ENCODE measurements around the gene PRSS36.

Gene PRSS36

DNA sequence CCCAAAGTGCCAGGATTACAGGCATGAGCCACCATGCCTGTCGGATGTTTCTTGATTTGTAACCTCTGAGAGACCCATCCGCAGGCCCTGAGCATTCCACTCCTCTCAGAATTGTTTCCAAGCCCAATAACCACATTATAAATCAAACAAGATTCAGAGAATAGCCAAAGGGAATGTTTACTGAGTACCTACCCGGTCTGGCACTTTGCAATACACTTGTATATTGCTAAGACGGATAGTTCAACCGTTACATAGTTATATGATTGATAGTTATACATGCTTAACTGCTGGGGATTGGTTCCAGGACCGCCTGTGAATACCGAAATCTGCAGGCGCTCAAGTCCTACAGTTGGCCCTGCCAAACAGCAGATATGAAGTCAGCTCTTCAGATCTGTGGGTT lies 35.4 kb downstream of the PRSS36 start:
- Mint-ChIP-seq H3K36me3 (ENCODE audit: low read depth) (peaks cover 27% of the 10 kb centered on the region), H3K27me3 (ENCODE audit: low read depth) (no peaks in the 10 kb centered on the region), H3K4me3 (peak overlapping the region; percentile 10 to 44 (median 23)), H3K4me1 (peaks cover 12% of the 10 kb centered on the region), H3K9me3 (no peaks in the 10 kb centered on the region), H3K27ac (peak overlapping the region in 2 of 3 experiments; percentile 31 to 74)
- TF ChIP-seq, protein P1, sequence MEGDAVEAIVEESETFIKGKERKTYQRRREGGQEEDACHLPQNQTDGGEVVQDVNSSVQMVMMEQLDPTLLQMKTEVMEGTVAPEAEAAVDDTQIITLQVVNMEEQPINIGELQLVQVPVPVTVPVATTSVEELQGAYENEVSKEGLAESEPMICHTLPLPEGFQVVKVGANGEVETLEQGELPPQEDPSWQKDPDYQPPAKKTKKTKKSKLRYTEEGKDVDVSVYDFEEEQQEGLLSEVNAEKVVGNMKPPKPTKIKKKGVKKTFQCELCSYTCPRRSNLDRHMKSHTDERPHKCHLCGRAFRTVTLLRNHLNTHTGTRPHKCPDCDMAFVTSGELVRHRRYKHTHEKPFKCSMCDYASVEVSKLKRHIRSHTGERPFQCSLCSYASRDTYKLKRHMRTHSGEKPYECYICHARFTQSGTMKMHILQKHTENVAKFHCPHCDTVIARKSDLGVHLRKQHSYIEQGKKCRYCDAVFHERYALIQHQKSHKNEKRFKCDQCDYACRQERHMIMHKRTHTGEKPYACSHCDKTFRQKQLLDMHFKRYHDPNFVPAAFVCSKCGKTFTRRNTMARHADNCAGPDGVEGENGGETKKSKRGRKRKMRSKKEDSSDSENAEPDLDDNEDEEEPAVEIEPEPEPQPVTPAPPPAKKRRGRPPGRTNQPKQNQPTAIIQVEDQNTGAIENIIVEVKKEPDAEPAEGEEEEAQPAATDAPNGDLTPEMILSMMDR (IDR thresholded peaks at IDR 0.05; ENCODE audit: unreplicated experiment in 3 of 3), result no peak

DNA sequence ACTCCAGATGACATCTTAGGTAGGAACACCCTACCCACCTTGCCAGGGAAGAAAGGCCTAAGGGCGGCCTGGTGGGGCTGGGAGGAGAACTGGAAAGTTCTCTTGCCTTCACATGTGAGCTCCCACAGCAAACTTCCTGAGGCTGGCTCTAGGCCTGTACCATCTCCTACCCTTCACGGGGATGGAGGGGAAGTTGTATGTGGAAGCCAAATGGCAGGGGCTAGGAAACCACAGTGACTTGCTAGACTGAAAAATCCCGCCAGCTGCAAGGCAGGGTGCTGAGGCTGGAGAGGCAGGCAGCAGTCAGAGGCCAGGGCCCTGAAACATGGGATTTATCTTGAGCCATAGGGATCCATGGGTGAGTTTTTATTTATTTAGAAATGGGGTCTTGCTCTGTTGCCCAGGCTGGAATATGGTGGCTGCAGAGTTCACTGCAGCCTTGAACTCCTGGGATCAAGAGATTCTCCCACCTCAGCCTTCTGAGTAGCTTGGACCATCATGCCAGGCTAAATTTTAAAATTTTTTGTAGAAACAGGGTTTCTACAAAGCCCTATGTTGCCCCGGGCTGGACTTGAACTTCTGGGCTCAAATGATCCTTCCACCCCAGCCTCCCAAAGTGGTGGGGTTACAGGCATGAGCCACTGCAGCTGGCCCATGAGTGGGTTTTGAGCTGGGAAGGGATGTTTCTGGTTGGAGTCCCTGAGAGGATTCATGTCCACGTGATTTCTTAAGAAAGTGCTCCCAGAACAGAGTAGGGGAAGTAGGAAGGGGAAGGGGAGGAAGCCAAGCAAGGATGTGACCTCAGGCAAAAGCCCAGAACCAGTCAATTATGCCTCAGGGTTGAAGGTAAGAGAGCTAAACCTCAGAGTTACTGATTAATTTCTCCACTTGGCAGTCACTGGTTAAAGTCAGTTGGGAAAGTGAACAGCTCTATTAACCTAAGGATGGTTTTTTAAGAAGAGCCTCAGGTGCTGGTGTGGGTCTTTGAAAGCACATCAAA lies 36.4 kb downstream of the PRSS36 start:
- Mint-ChIP-seq H3K27ac (peak overlapping the region; percentile 66 to 82 (median 70)), H3K4me1 (peaks cover 11% of the 10 kb centered on the region), H3K9me3 (no peaks in the 10 kb centered on the region), H3K4me3 (peak overlapping the region; percentile 41 to 60 (median 42)), H3K27me3 (ENCODE audit: low read depth) (no peaks in the 10 kb centered on the region), H3K36me3 (ENCODE audit: low read depth) (peaks cover 27% of the 10 kb centered on the region)
- TF ChIP-seq, protein P1 (IDR thresholded peaks at IDR 0.05; ENCODE audit: unreplicated experiment in 3 of 3), result no peak

DNA sequence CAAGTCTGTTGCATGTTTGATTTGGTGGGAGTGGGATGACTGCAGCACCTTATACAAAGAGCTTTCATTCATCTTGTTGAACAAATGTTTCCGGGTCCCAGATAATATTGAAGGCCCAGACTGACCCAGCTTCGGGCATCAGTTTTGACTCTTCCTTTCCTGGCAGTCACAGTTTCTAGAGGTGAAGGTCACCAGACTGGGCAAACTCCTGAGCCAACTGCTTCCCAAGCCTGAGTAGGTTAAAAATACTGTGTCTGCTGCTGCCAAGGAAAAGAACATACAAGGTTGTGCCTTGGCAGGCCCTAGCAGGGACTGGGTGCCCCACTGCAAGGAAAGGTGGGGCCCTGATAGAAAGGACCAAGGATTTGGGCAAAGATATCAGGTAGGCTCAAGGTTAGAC lies 37.2 kb downstream of the PRSS36 start:
- Mint-ChIP-seq H3K36me3 (ENCODE audit: low read depth) (peaks cover 27% of the 10 kb centered on the region), H3K4me3 (peak overlapping the region in 2 of 3 experiments; percentile 36 to 43), H3K27me3 (ENCODE audit: low read depth) (no peaks in the 10 kb centered on the region), H3K27ac (peak overlapping the region in 1 of 3 experiments; percentile 23), H3K9me3 (no peaks in the 10 kb centered on the region), H3K4me1 (peaks cover 8% of the 10 kb centered on the region)
- TF ChIP-seq, protein P1 (IDR thresholded peaks at IDR 0.05; ENCODE audit: unreplicated experiment in 3 of 3), result no peak

DNA sequence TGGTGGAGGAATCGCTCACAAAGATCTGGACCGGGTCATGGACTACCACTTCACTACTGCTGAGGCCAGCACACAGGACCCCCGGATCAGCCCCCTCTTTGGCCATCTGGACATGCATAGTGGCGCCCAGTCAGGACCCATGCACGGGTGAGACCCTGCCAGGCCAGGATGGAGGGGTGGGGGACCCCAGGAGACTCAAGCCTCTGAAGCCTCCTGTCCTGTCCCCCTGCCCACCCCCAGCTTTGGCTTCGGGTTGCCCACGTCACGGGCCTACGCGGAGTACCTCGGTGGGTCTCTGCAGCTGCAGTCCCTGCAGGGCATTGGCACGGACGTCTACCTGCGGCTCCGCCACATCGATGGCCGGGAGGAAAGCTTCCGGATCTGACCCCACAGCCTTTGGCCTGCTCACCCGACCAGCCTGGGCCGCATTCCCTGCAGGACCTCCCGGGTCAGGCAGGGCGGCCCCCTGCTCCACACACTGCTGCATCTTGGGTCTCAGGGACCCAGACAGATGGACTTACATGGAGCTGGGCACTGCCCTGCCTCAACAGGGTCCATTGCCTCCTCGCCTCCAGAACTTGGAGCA lies 37.9 kb downstream of the PRSS36 start:
- Mint-ChIP-seq H3K27me3 (ENCODE audit: low read depth) (no peaks in the 10 kb centered on the region), H3K4me3 (peak overlapping the region; percentile 27 to 92 (median 34)), H3K9me3 (no peaks in the 10 kb centered on the region), H3K27ac (peak overlapping the region in 1 of 3 experiments; percentile 28), H3K4me1 (peaks cover 13% of the 10 kb centered on the region), H3K36me3 (ENCODE audit: low read depth) (peaks cover 27% of the 10 kb centered on the region)
- TF ChIP-seq, protein P1 (IDR thresholded peaks at IDR 0.05; ENCODE audit: unreplicated experiment in 3 of 3), result no peak

DNA sequence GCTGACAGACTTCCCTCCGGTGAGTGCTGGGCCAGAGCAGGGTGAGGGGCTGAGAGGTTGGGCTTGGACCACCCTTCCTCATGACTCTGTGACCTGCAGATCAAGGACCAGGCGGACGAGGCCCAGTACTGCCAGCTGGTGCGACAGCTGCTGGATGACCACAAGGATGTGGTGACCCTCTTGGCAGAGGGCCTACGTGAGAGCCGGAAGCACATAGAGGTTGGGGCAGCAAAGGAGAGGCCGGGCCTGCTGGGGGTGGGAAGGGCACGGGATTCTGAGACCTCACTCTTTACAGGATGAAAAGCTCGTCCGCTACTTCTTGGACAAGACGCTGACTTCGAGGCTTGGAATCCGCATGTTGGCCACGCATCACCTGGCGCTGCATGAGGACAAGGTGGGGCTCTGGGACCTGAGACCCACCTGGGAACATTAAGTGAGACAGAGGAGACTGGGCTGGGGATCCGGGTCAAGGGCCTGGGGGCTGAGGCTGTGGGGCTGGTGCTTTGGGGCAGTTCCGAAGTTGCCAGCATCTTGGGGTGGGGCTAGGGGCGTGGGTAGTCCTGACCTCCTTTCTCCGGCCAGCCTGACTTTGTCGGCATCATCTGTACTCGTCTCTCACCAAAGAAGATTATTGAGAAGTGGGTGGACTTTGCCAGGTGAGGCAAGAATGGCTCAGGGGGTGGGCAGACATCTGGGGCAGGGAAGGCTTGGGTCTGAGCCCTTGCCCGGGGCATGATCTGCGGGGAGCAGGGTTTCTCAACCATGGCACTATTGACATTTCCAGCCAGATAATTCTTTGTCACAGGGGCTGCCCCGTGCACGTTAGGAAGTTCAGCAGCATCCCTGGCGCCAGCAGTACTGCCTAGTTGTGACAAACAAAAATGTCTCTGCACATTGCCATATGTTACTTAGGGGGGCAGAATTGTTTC lies 39.5 kb downstream of the PRSS36 start:
- peaks cover 27% of the 10 kb centered on the region for H3K36me3 Mint-ChIP-seq (ENCODE audit: low read depth)
- H3K27me3 Mint-ChIP-seq (ENCODE audit: low read depth), result no peaks in the 10 kb centered on the region
- H3K27ac Mint-ChIP-seq, result no peak overlapping the region
- peaks cover 13% of the 10 kb centered on the region for H3K4me1 Mint-ChIP-seq
- peak overlapping the region; percentile 88 to 92 (median 92) for H3K4me3 Mint-ChIP-seq
- no peaks in the 10 kb centered on the region for H3K9me3 Mint-ChIP-seq
- TF ChIP-seq, protein P1 (IDR thresholded peaks at IDR 0.05; ENCODE audit: unreplicated experiment in 3 of 3), result no peak
